Endothelial cell of hepatic sinusoid (primary cell): Measurements from ENCODE around the gene SLIT1.

Experiments
- in situ Hi-C: cut with HindIII; loops from 2 replicates; pipeline ENCODE4 v1.10.0; 2017; ENCODE audit warnings: low sequenced_read_pairs

SLIT1 gene

DNA sequence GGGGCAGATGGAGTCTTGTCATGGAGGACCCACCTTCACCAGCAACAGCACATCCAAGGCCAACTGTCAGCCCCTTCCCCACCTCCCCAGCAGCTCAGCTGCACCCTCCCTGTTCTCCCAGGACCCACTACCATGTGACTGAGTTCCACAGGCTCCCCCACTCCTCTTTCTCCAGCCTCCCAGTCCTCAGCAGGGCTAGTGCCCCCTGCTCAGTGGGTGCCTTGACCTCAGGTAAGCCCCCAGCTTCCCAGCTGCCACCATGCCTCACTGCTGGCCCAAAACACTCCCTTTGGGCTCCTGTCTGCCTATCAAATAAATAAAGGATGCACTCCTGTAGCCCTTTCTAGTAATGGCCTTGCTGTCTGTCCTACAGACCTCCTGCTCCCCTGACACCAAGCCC is 174.4 kb downstream of the SLIT1 start:
- in situ Hi-C loops = no loop called here

DNA sequence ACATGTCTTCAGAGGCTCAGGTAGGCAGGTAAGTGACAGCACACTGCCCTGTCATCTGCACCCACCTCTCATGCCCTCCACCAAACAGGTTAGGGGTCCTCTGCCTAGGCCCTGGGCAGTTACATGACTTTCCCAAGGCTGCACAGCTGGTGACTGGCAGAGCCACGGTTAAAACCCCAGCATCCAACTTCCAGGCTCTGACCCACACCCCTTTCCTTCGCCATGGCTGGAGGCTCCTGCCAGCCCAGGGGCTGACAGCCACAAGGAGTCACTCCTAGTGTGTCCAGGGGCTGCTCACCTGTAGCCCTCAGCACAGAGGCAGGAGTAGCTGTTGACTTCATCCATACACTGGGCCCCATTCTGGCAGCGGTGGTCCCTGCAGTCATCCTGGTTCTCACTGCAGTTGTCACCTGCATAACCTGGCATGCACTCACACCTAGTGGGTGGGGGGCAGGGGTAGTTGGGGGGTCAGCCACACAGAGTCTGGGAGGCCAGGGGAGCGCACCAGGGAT is 175.0 kb downstream of the SLIT1 start:
- in situ Hi-C loops = no loop called here

DNA sequence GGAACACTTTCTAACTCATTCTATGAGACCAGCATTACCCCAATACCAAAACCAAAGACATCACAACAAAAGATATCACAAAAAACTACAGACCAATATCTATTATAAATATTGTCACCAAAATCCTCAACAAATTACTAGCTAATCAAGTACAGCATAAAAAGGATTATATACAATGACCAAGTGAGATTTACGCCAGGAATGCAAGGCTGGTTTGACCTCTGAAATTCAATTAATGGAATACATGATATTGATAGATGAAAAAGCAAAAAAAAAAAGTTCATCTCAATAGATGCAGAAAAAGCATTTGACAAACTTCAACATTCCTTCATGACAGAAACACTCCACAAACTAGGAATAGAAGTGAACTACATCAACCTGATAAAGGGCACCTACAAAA is 178.3 kb downstream of the SLIT1 start:
- in situ Hi-C loops = no loop called here

DNA sequence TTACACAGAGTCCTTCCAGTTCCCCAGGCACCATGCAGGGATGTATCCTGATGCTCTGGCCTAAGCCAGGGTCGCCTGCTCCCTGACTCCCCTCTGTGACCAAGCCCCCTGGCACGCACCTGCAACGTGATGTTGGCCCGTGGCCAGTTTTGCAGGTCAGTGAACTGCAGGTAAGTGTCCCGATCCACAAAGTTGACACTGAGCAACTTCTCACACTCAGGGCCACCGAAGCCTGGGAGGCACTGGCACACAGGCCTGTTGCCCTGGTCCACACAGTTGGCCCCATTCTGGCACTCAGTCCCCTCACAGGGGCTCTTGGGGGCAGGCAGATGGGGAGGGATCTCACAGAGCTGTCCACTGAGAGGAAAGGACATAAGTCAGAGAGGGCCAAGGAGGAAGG is 179.4 kb downstream of the SLIT1 start:
- in situ Hi-C loops = no loop called here

DNA sequence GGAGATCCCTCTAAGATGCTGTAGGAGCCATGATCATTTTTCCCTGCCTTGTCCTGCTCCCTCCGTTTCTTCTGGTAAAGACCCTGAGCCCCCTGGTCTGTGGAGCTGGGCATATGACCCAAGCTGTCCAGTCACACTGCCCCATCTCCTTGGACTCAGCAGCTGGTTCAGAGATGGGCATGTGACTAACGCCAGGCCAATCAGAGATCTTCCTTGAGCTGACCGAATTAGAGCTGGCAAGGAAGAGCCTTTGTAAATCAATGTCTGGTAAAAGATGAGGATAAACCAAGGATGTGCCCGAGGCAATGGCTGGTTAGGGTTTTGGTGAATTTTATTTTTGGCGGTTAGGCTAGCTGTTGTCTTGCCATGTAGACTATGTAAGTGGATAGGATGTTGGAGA is 180.4 kb downstream of the SLIT1 start:
- in situ Hi-C loops = no loop called here

DNA sequence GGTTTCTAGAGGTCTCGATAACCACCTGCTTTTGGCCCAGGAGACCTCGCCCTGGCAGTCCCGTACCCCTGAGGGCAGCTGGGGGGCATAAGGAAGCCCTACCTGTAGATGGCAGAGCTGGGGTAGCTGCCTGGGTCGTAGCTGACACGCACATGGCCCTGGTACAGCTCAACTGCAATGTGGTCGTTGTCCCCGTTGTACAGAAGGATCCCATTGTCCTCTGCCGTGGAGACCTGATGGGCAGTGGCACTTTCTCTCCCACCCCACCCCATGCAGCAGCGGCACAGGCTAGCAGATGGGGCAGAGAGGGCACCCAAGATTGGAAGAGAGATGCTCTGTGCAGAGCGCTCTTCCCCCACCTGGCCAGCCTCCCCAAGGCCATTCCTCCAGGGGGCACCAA is 181.2 kb downstream of the SLIT1 start:
- in situ Hi-C loops = no loop called here

DNA sequence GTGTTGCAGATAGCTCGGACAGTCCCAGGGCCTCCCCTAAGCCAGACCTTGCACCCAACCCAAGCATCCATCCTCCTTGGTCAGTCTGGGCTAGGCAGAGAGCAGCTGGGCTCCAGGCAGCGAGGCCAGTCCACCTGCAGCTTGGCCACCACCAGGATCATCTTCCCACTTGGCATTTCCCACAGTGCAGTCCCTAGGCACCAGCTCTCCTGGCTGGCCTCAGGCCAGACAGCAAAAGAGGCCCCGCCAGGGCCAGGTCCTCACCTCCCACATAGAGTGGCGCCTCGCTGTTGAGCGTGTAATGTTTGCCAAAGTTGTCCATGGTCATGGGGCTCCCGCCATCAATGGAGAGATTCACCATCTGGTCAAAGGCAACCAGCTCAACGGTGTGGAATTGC is 182.0 kb downstream of the SLIT1 start:
- in situ Hi-C loops = no loop called here

DNA sequence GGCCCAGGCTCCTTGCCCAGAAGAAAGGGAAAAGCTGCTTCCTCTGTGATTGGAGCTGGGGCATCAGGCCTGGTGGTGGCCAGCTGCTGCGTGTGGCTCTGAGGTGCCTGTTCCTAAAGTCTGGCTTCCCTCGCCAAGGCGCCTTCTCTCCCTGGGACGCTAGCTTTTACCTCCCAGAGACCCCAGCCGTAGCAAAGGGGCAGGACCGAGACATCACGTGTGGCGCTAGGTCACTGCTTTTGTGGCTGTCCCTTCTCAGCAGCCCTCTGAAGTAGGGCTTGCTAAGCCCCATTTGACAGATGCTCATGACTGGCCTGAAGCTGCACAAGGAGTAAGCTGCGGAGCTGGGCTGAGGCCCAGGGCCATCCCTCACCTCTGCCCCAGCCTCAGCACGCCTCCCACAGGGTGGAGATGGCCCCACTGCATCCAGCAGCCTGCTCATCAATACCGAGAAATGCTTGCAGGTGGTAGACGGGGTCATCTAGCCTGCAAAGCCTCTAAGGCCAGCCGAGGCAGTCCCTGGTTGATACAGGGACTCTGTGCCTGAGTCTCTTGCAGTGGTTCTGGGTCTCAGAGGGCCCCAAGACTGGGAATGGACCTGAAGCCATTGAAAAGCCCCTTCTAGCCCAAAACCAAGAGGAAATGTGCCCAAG is 182.5 kb downstream of the SLIT1 start:
- in situ Hi-C loops = no loop called here

DNA sequence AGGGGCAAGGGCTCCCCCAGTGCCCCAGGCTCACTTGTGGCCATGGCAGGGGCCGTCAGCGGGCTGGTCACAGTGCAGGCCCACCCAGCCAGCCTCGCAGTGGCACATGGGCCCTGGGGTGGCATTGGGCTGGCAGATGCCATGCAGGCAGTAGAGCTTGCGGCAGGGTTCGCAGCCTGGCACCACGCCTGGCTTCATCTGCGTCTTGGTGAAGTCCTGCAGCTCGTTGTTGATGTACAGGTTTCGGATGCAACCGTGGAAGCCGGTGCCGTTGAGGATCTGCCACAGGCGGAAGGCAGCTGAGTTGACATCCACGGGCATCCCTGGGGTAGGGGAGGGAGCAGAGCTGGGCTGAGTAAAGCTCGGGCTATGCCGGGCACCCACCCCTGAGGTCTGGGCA is 183.1 kb downstream of the SLIT1 start:
- in situ Hi-C loops = no loop called here

DNA sequence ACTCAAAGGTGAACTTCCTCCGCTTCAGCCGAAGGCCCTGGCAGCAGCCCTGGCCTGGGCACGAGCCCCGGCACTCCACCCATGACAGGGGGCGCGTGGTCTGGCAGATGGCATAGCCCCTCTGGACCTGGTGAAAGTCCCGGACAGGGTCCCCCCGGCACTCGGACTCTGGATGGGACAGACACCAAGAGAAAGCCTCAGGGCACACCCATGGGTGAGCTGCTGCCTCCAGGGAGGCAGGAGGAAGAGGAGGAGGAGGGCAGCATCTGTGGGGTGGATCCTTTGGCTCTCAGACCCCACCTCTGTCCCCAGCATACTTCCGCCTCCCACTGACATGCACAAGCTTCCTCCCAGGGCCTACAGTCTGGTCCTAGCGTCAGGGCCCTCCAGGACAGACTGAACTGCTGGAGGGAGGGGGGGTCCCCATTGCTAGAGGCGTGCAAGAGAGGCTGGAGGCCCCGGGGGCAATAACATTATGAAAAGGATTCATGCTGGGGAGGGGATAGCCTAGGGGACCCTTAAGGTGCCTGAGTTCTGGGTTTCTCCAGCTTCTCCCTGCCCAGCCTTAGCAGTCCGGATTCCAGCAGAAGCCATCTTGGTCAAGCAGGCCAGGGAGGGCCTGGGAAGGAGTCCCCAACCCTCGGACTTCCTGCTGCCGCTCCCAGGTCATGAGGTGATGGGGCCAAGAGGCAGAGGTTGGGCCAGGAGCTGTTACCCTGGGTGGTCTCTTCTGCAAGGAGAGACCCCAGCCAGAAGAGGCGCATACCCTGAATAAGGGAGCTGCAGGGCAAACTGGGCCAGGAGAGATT is 184.4 kb downstream of the SLIT1 start:
- in situ Hi-C loops = no loop called here

DNA sequence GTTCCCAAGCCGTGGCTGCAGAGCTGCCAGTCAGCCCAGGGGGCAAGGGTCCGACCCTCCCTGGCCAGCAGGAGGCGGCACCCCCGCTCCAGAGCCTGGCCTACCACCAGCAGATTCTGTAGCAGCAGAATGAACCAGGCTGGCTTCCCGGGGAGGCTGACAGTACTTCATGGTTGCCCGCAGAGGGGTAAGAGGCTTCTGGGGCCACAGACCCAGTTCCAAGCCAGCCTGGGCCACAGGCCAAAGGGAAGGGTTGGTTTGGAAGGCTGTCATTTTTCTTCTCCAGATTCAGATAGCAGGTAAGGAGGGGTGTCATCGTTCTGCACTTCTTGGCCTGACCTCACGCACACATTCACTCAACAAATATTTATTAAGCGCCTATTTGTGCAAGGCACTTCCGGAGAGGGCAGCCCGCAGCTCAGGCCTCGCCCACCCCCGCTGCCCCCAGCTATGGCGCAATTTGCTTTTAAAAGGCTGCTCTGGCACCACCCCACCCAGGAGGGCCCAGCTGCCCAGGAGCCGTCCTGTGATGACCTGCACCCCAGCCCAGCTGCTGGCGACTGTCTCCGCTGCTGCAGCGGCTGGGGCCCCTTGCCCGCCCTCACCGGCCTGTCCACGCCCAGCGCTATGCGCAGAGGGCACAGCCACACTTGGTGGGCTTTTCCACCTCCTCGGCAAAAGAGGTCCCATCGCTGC is 185.1 kb downstream of the SLIT1 start:
- in situ Hi-C loops = no loop called here

DNA sequence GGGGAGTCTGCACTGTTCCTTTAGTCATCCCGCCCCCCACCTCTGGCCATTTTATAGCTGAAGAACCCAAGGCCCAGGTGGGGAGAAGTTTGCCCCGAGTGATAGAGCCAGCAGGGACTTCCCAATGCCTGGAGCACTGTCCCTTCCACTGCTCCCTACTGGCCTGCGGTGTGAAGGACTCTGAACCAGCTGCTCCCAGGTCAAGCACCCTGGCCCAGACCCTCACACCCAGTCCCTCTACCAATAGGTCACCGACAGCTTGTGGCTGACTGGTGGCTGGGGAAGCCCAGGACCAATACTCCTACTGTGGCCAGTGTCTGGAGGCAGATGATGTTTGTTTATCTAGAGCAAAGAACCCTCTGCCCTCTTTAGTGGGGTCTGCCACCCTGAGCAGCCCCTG is 185.8 kb downstream of the SLIT1 start:
- in situ Hi-C loops = no loop called here

DNA sequence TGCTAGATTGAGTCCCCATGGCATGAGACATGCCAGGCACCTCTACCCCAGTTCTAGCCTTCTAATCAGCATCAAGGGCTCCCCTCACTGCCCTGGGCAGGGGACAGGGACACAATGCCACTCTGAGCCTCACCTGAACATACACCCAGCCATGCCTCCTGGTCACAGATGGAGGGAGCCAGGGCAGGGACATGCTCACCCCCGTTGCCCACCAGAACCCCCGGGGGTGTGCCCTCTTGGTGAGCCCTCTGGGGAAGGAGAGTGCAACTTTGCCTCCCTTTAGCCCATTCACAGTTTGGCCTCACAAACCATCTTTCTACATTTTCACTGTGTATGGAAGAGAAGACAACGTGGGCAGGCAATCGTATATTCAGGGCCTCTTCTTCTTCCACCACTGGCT is 186.4 kb downstream of the SLIT1 start:
- in situ Hi-C loops = no loop called here

DNA sequence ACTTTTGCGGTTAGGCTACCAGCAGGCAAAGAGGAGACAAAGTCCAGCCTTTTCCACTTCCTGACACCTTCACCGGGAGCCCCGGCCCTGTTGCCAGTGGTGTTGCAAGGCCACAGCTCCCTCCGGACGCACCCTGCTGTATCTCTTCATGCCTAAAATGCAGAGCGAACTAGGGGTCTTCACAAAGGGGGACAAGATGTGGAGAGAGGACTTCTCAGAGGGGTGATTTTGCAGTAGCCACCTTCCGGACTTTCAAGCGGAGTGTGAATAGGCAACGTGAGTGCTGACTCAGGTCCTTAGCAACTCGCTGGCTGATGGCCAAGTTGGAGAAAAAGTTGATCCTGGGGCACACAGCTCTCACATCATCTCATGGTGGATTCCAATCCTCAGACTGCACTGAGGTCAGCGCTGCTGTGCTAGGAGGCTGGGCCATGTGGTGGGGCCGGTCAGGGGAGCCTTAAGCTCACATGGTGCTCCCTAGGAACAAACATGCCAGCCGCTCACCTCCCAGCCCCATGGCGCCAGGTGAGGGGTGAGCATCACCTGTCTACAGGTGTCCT is 187.3 kb downstream of the SLIT1 start:
- in situ Hi-C loops = no loop called here

DNA sequence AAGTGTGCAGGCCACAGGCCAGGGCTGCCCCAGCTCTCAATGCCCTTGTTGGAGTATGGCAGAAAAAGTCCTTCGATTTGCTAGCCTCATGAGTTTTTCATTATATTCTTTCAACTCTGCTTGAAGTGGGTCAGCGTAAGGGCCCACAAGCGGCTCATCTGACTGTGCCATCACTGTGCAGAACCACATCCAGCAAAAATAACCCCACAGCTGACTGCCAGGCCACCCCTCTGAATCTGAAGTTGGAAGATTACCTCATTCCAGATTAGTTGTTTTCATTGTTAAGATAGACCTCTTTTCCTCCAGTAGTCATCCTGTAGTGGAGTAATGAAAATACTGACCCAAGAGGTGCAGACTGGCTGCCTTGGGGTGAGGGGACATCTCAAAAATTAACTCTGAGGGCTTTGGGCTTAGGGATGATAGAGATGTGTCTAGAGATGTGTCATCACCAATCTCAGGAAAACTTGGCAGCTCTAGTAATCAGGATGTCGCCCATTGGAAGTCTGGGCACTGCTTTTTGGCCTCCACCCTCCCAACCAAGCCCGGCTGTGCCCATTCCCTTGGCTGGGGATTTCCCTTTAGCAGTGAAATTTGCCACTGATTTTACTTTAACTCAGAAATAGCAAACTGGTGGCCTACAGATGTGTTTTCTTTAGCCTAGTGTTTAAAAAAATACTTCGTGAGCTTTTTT is 189.3 kb downstream of the SLIT1 start:
- in situ Hi-C loops = no loop called here

DNA sequence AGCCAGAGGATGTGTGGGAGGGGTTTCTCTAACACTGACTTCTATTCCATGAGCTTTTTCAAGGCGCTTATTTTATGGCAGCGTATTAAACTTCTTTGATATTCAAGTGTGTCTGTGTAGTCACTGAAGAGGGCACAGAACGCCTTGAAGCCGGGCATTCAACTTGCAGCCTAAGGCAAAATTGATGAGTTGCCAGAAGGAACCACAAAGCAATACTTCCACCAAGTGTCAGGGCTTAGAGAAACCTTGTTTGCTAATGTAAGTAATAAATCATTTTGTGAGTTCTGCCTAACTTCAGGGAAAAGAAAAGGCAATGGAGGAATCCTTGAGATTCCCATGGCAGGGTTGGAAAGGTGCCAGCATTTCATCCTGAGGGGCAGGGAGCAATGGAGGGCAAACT is 189.9 kb downstream of the SLIT1 start:
- in situ Hi-C loops = no loop called here

DNA sequence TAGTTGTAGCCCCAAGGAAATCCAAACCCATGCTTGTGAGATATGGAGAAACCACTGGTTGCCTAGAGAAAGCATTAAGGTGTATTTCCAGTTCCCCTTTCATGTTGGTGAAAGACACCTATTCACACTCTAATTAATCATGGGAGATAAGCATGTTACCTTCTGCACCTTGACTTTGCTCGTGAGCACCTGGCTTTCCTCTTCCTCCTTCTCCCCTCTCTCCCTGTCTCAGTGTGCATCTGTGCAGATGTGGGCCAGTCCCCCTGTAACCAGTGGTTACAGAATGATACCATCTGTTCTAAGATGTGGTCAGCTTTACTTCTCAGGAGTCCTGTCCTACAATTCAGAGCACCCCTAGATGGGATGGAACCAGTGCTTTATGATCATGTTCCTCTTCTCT is 193.0 kb downstream of the SLIT1 start:
- in situ Hi-C loops = no loop called here

DNA sequence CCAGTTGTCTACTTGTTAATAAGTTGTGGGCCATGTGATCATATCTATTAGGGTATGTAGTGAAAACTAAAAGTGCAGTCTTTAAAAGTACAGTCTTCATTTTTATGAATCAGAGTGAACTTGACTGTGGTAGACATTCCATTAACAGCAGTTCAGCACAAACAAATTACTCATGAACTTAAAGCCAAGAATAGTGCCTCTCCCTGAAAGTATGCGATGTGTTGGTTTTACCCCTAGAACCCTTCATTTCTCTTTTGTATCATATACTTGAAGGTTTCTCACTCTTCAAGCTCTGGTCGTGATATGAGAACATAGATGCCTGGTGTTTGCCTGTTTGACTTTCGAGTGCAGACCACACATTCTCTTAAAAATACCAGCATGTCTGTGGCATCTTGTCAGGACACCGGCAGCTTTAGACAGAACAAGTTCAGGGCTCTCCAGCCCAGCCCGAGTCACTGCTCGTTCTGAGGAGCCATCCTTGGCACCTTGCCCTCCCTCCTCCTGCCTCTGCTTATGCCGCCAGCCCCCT is 194.4 kb downstream of the SLIT1 start:
- in situ Hi-C loops = no loop called here

DNA sequence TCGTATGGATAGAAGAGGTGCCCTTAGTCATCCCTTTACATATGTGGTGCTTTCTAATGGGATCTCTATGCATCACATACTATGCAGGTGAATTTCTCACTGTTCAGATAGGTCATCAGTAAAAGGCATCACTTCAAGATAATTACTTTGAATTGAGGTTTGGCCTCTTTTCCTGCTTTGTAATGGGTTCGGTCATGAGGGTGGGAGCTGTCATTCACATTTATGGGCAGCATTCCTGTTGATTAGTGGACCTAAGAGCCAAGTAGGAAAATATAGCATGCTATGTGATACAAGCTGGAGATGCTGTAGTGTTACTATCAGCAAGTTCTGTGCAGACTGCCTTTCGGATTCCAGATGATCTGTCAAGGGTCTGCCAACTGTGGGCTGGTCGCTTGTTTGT is 197.3 kb downstream of the SLIT1 start:
- in situ Hi-C loops = loop anchor here (5.0 kb wide), 1 partner anchor 49 kb away; no protein-coding TSS in a partner anchor

DNA sequence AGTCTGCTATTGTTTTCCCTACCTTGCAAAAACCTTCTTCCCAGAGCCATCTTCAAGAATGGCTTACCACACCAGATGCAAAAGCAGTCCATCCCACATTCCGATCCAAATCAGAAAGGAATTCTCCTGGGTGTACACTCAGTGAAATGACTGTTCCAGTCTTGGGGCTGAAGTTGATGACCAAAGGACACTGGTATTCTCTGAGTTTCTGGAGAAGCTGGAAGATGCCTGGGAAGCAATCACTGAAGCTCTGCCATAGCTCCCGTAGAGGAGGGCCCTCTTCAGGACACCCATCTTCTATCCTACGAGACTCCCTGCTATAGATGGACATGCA is 197.9 kb downstream of the SLIT1 start:
- in situ Hi-C loops = loop anchor here (5.0 kb wide), 1 partner anchor 49 kb away; no protein-coding TSS in a partner anchor
